Measurements from ENCODE around the gene PLXNC1.

Gene PLXNC1

DNA sequence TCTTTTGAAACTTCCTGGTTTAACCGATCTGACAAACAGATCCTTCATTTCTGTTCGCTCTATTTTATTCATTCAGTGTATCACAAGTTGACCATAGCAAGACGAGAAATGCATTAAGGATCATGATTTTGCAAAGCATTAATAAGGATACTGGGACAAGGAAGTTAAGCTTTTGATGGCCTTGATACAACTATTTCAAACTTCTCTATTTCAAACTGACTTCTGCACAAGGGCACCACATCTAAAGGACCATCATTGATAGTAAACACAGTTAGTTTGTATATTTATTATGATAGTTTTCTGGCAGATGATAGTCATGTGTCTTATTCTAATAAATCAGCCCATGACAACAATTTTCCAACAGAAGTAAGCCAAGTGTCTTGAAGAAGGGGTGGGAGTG, 25.8 kb upstream of the PLXNC1 start:
- H3K36me3 Mint-ChIP-seq: no peaks in the 10 kb centered on the region

DNA sequence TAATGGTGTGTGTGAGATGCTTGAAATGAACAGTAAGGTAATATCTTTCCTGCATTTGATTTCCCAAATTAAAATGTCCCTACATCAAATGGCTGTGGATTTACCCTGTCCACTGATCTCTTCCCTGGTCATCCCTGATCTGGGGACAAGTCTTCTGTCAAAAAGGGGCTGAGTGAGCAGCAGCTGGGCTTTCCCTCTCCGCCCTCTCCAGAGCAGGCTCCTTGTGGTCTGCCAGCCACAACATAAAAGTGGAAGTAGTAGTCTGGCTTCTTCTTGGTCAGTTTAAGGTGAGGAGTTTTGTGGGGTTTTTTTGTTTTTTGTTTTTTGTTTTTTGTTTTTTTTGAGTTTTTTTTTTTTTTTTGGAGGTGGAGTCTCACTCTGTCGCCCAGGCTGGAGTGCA, 25.2 kb upstream of the PLXNC1 start:
- Mint-ChIP-seq H3K27ac (peak overlapping the region; percentile 86), H3K9me3 (peaks cover 2% of the 10 kb centered on the region), H3K4me1 (peaks cover 56% of the 10 kb centered on the region), H3K36me3 (no peaks in the 10 kb centered on the region), H3K27me3 (no peaks in the 10 kb centered on the region), H3K4me3 (no peak overlapping the region)
- ATAC-seq: peak; percentile 70

More for the DNA sequence above, 25.8 kb upstream of the PLXNC1 start:
- H3K4me1 Mint-ChIP-seq: peaks cover 51% of the 10 kb centered on the region
- H3K27ac Mint-ChIP-seq: peak overlapping the region; percentile 86
- no peaks in the 10 kb centered on the region for H3K9me3 Mint-ChIP-seq
- no peak for ATAC-seq
- no peak overlapping the region for H3K4me3 Mint-ChIP-seq
- H3K27me3 Mint-ChIP-seq: no peaks in the 10 kb centered on the region

DNA sequence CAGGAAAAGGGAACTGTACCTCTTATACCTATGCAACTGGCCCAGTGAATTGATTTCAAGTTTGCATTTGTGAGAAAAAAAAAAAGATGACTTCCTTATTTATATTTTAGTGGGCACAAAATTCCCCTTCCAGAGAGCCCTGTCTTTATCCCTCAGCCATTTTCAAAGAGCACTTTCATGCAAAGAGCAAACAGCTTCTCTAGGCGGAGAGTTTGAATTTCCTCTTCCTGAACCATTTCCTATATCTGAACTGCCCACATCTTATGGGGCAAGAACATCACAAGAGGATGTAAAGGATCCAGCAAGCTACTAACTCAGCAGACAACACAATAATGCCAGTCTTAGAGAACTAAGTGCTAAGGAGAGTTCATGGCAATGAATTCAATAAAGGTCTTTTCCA, 22.3 kb upstream of the PLXNC1 start:
- Mint-ChIP-seq H3K27me3 (no peaks in the 10 kb centered on the region), H3K4me1 (peaks cover 58% of the 10 kb centered on the region), H3K9me3 (peaks cover 6% of the 10 kb centered on the region), H3K27ac (peak overlapping the region; percentile 38), H3K36me3 (no peaks in the 10 kb centered on the region), H3K4me3 (no peak overlapping the region)
- no peak for ATAC-seq

DNA sequence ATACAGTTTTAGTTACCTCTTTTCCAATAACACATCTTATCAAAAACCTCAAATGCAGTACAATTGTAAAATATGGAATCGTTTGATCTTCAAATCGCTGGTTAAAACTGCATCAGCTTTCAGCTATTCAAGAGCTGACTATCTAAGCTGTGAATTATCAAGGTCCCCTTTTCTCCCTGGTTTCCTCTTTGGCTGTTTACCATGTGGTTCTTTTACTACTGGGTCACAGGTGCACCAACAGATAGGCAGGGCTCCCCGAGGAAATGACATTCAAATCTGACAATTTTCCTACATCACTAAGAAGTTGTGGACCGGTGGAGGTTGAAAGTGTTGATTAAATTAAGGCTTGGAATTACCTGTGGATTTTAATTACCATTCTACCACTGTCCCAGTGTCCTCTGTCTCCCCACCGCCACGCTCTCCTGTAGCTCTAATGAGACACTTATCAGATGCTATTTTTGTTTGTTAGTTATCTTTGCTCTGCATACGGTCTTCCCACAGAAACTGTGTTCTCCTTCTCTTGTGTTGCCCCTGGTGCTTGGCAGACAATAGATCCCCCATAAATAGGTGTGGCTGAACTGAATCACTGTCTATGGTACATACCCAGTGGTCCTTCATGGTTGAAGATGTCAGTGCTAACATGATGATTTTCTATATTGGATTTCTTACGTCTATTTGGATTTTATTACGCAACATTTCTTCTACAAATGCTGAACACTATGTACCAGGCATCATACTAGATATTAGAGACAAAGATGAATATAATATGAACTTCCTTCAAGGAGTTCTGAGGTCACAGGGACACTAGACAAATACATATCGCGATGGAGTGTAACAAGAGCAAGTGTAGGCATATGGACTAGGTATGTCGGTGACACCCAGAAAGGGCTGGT, 20.9 kb upstream of the PLXNC1 start:
- peak overlapping the region; percentile 16 for H3K27ac Mint-ChIP-seq
- no peak for ATAC-seq
- H3K4me3 Mint-ChIP-seq: no peak overlapping the region
- H3K9me3 Mint-ChIP-seq: peaks cover 6% of the 10 kb centered on the region
- peaks cover 57% of the 10 kb centered on the region for H3K4me1 Mint-ChIP-seq
- no peaks in the 10 kb centered on the region for H3K27me3 Mint-ChIP-seq
- no peaks in the 10 kb centered on the region for H3K36me3 Mint-ChIP-seq

DNA sequence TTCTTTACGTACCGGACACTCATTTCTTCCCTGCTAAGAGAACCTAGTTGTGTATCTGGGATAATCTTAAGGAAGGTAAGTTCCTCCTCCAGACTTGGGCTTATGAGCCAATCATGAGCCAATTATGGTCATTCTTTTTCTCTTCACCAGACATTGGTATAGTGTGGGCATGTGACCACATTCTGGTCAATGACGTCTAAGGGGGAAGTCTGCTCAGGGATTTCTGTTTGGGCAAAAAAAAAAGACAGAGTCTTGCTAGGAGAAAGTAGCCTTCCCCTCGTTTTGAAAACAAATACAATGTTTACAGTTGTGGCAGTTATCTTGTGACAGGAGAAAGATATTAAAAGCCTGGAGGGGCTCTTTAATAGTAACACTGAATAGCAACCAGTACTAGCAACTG, 20.1 kb upstream of the PLXNC1 start:
- ATAC-seq: no peak
- peaks cover 49% of the 10 kb centered on the region for H3K4me1 Mint-ChIP-seq

DNA sequence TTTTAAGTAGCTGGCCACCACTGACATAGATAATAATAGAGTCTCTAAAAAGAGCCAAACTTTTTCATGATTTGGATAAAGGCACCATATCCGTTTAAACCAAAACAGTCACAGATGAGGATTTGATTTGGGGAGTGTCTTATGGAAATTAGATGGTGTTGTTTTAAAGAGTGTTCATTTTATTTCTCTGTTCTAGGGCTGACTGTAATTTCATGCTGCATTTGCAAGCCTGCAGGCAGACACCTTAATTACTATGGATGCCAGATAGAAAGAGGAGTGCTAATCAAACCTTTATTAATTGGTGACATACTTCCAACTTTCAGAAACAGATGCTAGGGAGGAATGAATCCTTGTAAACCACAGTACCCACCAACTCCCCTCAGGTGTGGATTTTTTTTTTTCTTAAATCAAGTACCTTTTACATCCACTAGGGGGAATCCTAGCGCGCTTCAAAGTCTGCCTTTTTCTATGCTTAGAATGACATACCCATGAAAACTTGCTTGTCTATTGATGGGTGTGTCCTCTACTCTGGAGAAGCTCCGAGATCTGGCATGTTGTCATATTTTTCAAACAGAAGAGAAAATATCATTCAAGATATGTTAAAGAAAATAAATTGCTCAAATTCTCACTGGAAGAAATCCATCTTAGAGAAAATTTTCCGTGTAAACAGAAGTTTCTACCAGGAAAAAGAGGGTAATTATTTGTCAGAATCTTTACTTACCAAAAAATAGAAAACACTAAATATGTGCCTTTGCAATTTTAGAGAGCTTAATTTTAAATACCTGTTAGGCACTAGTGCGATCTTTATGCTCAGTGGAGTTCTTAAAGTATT, 14.2 kb upstream of the PLXNC1 start:
- Mint-ChIP-seq H3K9me3 (peaks cover 4% of the 10 kb centered on the region), H3K4me3 (no peak overlapping the region), H3K27me3 (no peaks in the 10 kb centered on the region), H3K4me1 (peaks cover 7% of the 10 kb centered on the region), H3K27ac (no peak overlapping the region), H3K36me3 (no peaks in the 10 kb centered on the region)
- peak; percentile 75 for ATAC-seq

More for the DNA sequence above, 20.1 kb upstream of the PLXNC1 start:
- no peak overlapping the region for H3K4me3 Mint-ChIP-seq
- H3K27ac Mint-ChIP-seq: peak overlapping the region; percentile 16
- H3K9me3 Mint-ChIP-seq: peaks cover 6% of the 10 kb centered on the region
- H3K36me3 Mint-ChIP-seq: no peaks in the 10 kb centered on the region
- no peaks in the 10 kb centered on the region for H3K27me3 Mint-ChIP-seq

DNA sequence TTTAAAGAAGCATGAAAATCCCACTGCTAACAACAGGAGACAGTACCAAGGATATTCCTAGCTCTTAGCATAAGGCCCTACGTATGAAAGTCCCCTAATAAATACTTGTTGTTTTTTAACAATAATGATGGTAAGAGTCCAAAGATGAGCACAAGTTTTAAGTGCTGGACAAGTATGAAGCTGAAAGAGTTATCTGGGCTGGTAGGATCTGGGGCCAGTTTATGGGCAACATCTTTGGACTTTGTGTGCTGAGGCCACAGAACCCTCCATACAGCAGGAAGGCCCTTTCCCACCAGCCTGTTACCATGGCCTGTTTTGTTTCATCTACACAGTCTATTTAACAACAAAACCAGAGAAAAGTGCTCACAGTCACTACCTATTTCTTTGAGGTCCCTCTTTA, 12.5 kb upstream of the PLXNC1 start:
- no peak for ATAC-seq
- Mint-ChIP-seq H3K9me3 (no peaks in the 10 kb centered on the region), H3K27me3 (no peaks in the 10 kb centered on the region), H3K27ac (no peak overlapping the region), H3K4me3 (no peak overlapping the region), H3K36me3 (no peaks in the 10 kb centered on the region), H3K4me1 (peaks cover 7% of the 10 kb centered on the region)

DNA sequence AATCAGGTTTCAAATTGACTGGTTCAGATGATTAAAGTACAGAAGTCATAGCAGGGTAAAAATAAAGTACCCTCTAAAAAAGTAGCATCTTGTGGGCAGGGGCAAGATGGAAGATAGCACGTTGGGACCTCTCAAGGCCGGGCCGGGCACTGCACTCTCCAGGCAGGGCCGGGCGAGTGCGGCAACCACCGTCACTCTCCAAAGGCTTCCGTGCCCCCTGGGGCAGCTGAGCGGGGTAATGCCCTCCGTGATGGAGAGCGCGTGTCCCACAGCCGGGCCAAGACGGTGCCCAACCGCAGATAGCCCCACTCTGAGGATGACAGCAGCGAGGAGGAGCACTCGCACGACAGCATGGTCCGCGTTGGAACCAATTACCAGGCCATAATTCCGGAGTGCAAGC, 8.6 kb upstream of the PLXNC1 start:
- Mint-ChIP-seq H3K9me3 (no peaks in the 10 kb centered on the region), H3K36me3 (no peaks in the 10 kb centered on the region), H3K4me1 (peaks cover 7% of the 10 kb centered on the region), H3K27me3 (no peaks in the 10 kb centered on the region), H3K27ac (no peak overlapping the region), H3K4me3 (no peak overlapping the region)
- ATAC-seq: no peak

DNA sequence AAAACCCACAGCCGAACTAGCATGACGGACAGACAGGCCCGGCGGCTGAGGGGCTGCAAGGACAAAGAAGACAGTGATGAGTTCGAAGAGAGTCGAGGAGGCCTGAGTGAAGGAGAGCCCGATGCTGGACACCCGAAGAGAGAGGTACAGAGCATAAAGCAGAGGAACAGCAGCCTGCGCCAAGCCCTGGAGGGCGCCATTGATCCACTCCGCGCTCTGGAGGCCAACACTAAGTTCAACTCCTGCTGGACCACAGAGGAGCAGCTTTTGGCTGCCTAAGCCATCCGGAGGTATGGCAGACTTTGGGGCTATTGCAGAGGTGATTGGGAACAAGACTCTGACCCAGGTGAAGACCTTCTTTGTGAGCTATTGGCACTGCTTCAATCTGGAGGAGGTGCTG, 7.8 kb upstream of the PLXNC1 start:
- H3K4me3 Mint-ChIP-seq: no peak overlapping the region
- no peaks in the 10 kb centered on the region for H3K36me3 Mint-ChIP-seq
- H3K27me3 Mint-ChIP-seq: no peaks in the 10 kb centered on the region
- H3K4me1 Mint-ChIP-seq: peaks cover 9% of the 10 kb centered on the region
- no peaks in the 10 kb centered on the region for H3K9me3 Mint-ChIP-seq
- H3K27ac Mint-ChIP-seq: no peak overlapping the region
- ATAC-seq: no peak

DNA sequence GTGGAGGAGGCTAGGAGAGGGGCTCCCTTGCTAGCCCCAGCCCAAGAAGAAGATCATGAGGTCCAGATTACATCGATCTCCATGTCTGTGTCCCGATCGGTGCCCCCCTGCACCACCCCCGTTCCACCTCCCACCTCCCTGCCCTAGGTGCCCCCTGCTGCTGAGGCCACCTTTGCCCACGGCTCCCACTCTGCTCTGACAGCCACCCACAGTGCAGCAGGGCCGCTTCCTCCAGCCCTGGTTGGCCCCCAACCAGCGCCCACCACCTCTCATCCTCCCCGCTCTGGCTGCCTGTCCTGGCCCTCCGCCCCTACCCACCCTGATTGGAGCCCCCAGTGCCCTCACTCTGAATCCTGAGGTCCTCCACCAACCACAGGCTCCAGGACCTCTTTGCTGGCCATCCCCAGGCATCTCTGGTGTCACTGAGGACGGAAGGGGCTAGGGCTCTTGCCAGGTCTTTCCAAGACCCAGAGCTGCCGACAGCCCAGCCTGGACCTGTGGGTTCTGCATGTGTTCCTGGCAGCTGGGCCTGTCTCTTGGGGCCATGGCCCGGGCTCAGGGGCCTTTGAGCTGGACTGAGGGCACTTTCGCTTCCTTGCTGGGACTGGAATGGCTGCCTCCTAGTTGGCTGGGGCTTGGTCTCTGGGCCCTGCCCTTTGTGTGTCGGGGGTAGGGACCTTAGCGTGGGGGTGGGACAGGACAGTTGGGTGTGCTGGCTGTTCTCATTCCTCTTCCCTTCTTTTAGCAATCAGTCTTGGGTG, 7.2 kb upstream of the PLXNC1 start:
- Mint-ChIP-seq H3K27me3 (no peaks in the 10 kb centered on the region), H3K4me3 (no peak overlapping the region)

DNA sequence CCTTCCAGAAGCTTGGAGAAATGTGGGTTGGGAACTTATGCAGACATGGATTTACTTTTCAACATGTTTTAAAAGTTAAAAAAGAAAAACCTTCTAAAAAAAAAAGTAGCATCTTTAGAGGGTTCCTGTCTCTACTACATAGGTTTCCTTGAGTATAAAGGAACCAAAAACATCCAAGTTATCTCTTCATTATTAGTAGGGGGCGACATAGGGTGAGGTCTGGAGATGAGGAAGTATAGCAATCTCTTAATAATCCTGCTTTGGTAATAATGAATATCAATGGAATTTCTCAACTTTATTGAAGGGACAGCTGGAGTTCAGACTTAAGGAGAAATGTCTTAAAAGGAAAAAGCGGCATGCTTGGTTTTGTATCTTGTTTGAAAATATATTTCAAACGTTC, 6.5 kb upstream of the PLXNC1 start:
- Mint-ChIP-seq H3K27ac (no peak overlapping the region), H3K9me3 (no peaks in the 10 kb centered on the region), H3K36me3 (no peaks in the 10 kb centered on the region), H3K4me3 (no peak overlapping the region), H3K4me1 (peaks cover 22% of the 10 kb centered on the region), H3K27me3 (no peaks in the 10 kb centered on the region)
- no peak for ATAC-seq

More for the DNA sequence above, 7.2 kb upstream of the PLXNC1 start:
- ATAC-seq: no peak
- no peaks in the 10 kb centered on the region for H3K36me3 Mint-ChIP-seq
- peak overlapping the region; percentile 21 for H3K27ac Mint-ChIP-seq
- H3K9me3 Mint-ChIP-seq: no peaks in the 10 kb centered on the region
- H3K4me1 Mint-ChIP-seq: peaks cover 15% of the 10 kb centered on the region

DNA sequence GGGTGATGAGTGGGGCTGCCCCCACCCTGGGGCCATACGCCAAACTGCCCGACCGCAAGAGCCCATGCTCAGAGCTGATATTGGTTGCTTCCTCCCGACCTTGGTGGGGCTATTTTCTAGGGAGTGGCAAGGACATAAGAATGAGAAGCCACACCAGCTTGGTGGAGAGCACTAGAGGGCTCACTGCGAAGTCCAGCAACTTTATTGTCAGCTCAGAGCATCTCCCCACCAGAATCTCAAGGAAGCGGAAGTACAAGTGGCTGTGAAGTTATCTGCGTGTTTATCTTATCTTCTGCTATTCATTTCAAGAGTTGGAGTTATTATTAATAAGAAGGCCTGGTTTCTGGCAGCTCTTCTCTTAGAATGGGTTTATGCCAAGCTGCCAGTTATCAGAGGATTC, 4.9 kb upstream of the PLXNC1 start:
- Mint-ChIP-seq H3K4me1 (peaks cover 29% of the 10 kb centered on the region), H3K4me3 (no peak overlapping the region), H3K9me3 (no peaks in the 10 kb centered on the region), H3K27ac (peak overlapping the region; percentile 40), H3K27me3 (no peaks in the 10 kb centered on the region), H3K36me3 (no peaks in the 10 kb centered on the region)
- ATAC-seq: no peak

DNA sequence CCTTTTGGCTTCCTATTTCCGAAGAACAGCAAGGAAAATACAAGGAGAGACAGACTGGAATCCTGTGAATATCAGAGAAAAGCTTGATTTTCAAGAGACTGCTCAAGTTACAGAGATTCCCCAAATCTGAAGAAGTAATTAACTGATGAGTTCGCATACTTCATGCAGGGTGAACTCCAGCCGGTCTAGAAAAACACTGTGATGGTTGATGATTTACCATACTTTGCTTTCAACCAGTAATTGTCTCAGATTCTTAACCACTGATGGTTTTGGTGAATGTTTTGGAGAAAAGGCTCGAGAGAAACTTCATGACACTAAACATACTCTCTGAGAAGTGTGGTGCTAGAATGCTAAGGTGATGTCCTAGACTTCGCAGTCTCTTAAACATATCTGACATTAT, 4.4 kb upstream of the PLXNC1 start:
- Mint-ChIP-seq H3K9me3 (no peaks in the 10 kb centered on the region), H3K4me3 (no peak overlapping the region), H3K27me3 (no peaks in the 10 kb centered on the region), H3K27ac (no peak overlapping the region), H3K4me1 (peaks cover 29% of the 10 kb centered on the region), H3K36me3 (no peaks in the 10 kb centered on the region)
- no peak for ATAC-seq

DNA sequence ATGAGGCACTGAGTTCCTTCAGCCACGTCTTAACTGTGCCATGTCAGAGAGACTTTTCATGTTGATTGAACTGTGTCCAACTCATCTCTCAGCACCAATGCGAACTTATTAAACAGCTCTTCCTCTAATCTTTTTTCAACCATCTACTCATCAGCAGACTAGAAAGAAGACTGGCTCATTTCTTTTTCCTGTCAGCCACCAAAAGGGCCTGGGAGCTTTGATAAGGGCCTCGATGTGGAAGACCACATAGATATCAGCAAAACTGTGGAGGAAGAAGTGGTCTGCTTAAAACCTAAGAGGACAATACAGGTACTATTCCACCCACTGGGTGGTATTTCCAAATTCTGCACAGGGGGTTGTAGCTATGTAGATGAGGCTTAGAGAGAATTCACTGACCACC, 3.6 kb upstream of the PLXNC1 start:
- H3K27ac Mint-ChIP-seq: no peak overlapping the region
- H3K4me3 Mint-ChIP-seq: no peak overlapping the region
- H3K9me3 Mint-ChIP-seq: no peaks in the 10 kb centered on the region
- no peaks in the 10 kb centered on the region for H3K36me3 Mint-ChIP-seq
- peaks cover 29% of the 10 kb centered on the region for H3K4me1 Mint-ChIP-seq
- no peaks in the 10 kb centered on the region for H3K27me3 Mint-ChIP-seq
- no peak for ATAC-seq
